Measurements from ENCODE around the gene ASB1. TPM values are rescaled to one million over a fixed set of nuclear protein-coding genes. Genes with fewer than 3 reads are reported as not detected.

ASB1 gene
- total RNA-seq, 1 experiment from 2014 or later, result 28.9 TPM

- Histone ChIP-seq H3F3A (ENCODE audit: low read length, unreplicated experiment) (peaks cover 16% of the 10 kb centered on the region), H3K27ac (ENCODE audit: low read length) (peak overlapping the region; percentile 98), H4K20me1 (ENCODE audit: low read length) (no peaks in the 10 kb centered on the region), H3K4me2 (ENCODE audit: low read length) (peak overlapping the region; percentile 58; the same call in 1 of the 2 replicates), H3K9me2 (replicated peaks; ENCODE audit: low read length) (no peaks in the 10 kb centered on the region), H3K9me3 (ENCODE audit: low read length) (no peaks in the 10 kb centered on the region), H3K4me3 (ENCODE audit: low read length) (no peak overlapping the region), H3K4me1 (ENCODE audit: insufficient read depth, low read length) (peaks cover 73% of the 10 kb centered on the region), H3K27me3 (ENCODE audit: low read length) (no peaks in the 10 kb centered on the region), H2AFZ (ENCODE audit: low read length) (no peak overlapping the region), H3K9ac (ENCODE audit: low read length) (peak overlapping the region; percentile 75; the same call in 1 of the 2 replicates), H3K36me3 (ENCODE audit: low read depth, low read length) (peaks cover 28% of the 10 kb centered on the region), H3K79me2 (ENCODE audit: low read length) (peaks cover 80% of the 10 kb centered on the region)
- POLR2A ChIA-PET (ENCODE audit: unreplicated experiment), result no interaction called here
- BruUV-seq (replicated peaks), result no TSS peak
- TF ChIP-seq CTCF (conservative IDR thresholded peaks at IDR 0.05; ENCODE audit: low read depth, low read length) (no peak), EZH2 (IDR thresholded peaks at IDR 0.05; ENCODE audit: low read length, unreplicated experiment) (no peak), EZH2phosphoT487 (IDR thresholded peaks at IDR 0.05; ENCODE audit: borderline replicate concordance, low read length) (no peak)
- CTCF ChIA-PET, result no interaction called here
- DNase-seq, result no peak
- no peak for ATAC-seq
- intact Hi-C loops (cut with micrococcal nuclease), result loop anchor here (5.0 to 10.0 kb wide), 2 partner anchors 63 to 509 kb away; no protein-coding TSS in a partner anchor
Observed at GRCh38 chr2:238435752-238436096, 9.0 kb downstream of the ASB1 start.

- peak; percentile 99 for DNase-seq
- ChIA-PET POLR2A (ENCODE audit: unreplicated experiment) (interaction anchor here (0.7 to 1.1 kb wide), 3 partner anchors 12 to 149 kb away, joined by 3 to 4 read pairs (median 3); no protein-coding TSS in a partner anchor), CTCF (interaction anchor here (0.5 to 1.0 kb wide), 3 partner anchors 12 to 426 kb away, joined by 3 to 4 read pairs (median 3); no protein-coding TSS in a partner anchor)
- H3K4me2 ChIP-seq (ENCODE audit: low read length), result peak overlapping the region; percentile 70
- peaks cover 78% of the 10 kb centered on the region for H3K4me1 ChIP-seq (ENCODE audit: insufficient read depth, low read length)
- H3K79me2 ChIP-seq (ENCODE audit: low read length), result peaks cover 85% of the 10 kb centered on the region
- peak overlapping the region; percentile 99 for H3K27ac ChIP-seq (ENCODE audit: low read length)
- intact Hi-C loops (cut with micrococcal nuclease), result loop anchor here (1.0 to 10.0 kb wide), 5 partner anchors 12 to 506 kb away; partner anchors contain the start of gene PER2
- H4K20me1 ChIP-seq (ENCODE audit: low read length), result no peaks in the 10 kb centered on the region
- peak overlapping the region; percentile 86 for H3K9ac ChIP-seq (ENCODE audit: low read length)
- peaks cover 11% of the 10 kb centered on the region for H3F3A ChIP-seq (ENCODE audit: low read length, unreplicated experiment)
- TSS peak; percentile 94 for BruUV-seq (replicated peaks)
- no peaks in the 10 kb centered on the region for H3K9me3 ChIP-seq (ENCODE audit: low read length)
- TF ChIP-seq EZH2 (IDR thresholded peaks at IDR 0.05; ENCODE audit: low read length, unreplicated experiment) (no peak), EZH2phosphoT487 (IDR thresholded peaks at IDR 0.05; ENCODE audit: borderline replicate concordance, low read length) (no peak), CTCF (conservative IDR thresholded peaks at IDR 0.05; ENCODE audit: low read depth, low read length) (no peak)
- H3K9me2 ChIP-seq (replicated peaks; ENCODE audit: low read length), result no peaks in the 10 kb centered on the region
- H2AFZ ChIP-seq (ENCODE audit: low read length), result peak overlapping the region; percentile 46; the same call in 1 of the 2 replicates
- peaks cover 28% of the 10 kb centered on the region for H3K36me3 ChIP-seq (ENCODE audit: low read depth, low read length)
- no peaks in the 10 kb centered on the region for H3K27me3 ChIP-seq (ENCODE audit: low read length)
- peak overlapping the region; percentile 55 for H3K4me3 ChIP-seq (ENCODE audit: low read length)
- ATAC-seq, result peak; percentile 87
Observed at GRCh38 chr2:238438856-238439849, 12.4 kb downstream of the ASB1 start.
